ENCODE data around the gene TRIM27. TPM values are rescaled to one million over a fixed set of nuclear protein-coding genes. Genes with fewer than 3 reads are reported as not detected.

The TRIM27 gene
- total and polyA plus RNA-seq, 10 of the 15 experiments (the other 5 are each of a cell fraction or from before 2014, with no cell fraction given): 18.5 to 74.7 (median 58.0) TPM

- TF ChIP-seq MAX (IDR thresholded peaks at IDR 0.05; ENCODE audit: low read depth, low read length) (peak; percentile 73; the same call in 1 of the 2 replicates), MYC (IDR thresholded peaks at IDR 0.05; ENCODE audit: insufficient read depth, insufficient read length, insufficient replicate concordance, low read length, severe bottlenecking) (no peak), E2F4 (IDR thresholded peaks at IDR 0.05; ENCODE audit: low read depth, low read length) (0 out of 2 replicates have a peak, but pooled peaks have one; percentile 16), ZNF622 (IDR thresholded peaks at IDR 0.05) (no peak), CBFB (IDR thresholded peaks at IDR 0.05; ENCODE audit: low read depth) (peak; percentile 68), HDAC2 (IDR thresholded peaks at IDR 0.05) (no peak), EZH2 (IDR thresholded peaks at IDR 0.05; ENCODE audit: borderline replicate concordance, control insufficient read depth, low read depth, low read length) (no peak), ESRRA (IDR thresholded peaks at IDR 0.05; ENCODE audit: low read length) (peak; percentile 43; the same call in 1 of the 2 replicates), RBBP5 (conservative IDR thresholded peaks at IDR 0.05) (0 out of 2 replicates have a peak, but pooled peaks have one; percentile 82), RELA (IDR thresholded peaks at IDR 0.05; ENCODE audit: borderline replicate concordance, partially characterized antibody) (peak; percentile 64), TARDBP (IDR thresholded peaks at IDR 0.05; ENCODE audit: borderline replicate concordance) (peak; percentile 96), CHD4 (IDR thresholded peaks at IDR 0.05) (no peak), NR2F1 (conservative IDR thresholded peaks at IDR 0.05) (peak; percentile 25; the same call in 1 of the 2 replicates), FOXK2 (IDR thresholded peaks at IDR 0.05) (peak; percentile 13; the same call in 1 of the 2 replicates), NBN (IDR thresholded peaks at IDR 0.05) (peak; percentile 39; the same call in 1 of the 2 replicates)
- TF ChIP-seq, protein P1, sequence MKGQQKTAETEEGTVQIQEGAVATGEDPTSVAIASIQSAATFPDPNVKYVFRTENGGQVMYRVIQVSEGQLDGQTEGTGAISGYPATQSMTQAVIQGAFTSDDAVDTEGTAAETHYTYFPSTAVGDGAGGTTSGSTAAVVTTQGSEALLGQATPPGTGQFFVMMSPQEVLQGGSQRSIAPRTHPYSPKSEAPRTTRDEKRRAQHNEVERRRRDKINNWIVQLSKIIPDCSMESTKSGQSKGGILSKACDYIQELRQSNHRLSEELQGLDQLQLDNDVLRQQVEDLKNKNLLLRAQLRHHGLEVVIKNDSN (IDR thresholded peaks at IDR 0.05; ENCODE audit: borderline replicate concordance, extremely low read length, insufficient read depth, low read depth, low read length): no peak
- TF ChIP-seq, protein P2, sequence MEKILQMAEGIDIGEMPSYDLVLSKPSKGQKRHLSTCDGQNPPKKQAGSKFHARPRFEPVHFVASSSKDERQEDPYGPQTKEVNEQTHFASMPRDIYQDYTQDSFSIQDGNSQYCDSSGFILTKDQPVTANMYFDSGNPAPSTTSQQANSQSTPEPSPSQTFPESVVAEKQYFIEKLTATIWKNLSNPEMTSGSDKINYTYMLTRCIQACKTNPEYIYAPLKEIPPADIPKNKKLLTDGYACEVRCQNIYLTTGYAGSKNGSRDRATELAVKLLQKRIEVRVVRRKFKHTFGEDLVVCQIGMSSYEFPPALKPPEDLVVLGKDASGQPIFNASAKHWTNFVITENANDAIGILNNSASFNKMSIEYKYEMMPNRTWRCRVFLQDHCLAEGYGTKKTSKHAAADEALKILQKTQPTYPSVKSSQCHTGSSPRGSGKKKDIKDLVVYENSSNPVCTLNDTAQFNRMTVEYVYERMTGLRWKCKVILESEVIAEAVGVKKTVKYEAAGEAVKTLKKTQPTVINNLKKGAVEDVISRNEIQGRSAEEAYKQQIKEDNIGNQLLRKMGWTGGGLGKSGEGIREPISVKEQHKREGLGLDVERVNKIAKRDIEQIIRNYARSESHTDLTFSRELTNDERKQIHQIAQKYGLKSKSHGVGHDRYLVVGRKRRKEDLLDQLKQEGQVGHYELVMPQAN (conservative IDR thresholded peaks at IDR 0.05): 0 out of 2 replicates have a peak, but pooled peaks have one; percentile 51
- TF ChIP-seq, protein P3, sequence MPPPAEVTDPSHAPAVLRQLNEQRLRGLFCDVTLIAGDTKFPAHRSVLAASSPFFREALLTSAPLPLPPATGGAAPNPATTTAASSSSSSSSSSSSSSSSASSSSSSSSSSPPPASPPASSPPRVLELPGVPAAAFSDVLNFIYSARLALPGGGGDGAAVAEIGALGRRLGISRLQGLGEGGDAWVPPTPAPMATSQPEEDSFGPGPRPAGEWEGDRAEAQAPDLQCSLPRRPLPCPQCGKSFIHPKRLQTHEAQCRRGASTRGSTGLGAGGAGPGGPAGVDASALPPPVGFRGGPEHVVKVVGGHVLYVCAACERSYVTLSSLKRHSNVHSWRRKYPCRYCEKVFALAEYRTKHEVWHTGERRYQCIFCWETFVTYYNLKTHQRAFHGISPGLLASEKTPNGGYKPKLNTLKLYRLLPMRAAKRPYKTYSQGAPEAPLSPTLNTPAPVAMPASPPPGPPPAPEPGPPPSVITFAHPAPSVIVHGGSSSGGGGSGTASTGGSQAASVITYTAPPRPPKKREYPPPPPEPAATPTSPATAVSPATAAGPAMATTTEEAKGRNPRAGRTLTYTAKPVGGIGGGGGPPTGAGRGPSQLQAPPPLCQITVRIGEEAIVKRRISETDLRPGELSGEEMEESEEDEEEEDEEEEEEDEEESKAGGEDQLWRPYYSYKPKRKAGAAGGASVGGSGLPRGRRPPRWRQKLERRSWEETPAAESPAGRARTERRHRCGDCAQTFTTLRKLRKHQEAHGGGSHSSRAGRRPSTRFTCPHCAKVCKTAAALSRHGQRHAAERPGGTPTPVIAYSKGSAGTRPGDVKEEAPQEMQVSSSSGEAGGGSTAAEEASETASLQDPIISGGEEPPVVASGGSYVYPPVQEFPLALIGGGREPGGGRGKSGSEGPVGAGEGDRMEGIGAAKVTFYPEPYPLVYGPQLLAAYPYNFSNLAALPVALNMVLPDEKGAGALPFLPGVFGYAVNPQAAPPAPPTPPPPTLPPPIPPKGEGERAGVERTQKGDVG (CRISPR knock-in tag; IDR thresholded peaks at IDR 0.05): no peak
- TF ChIP-seq, protein P4, sequence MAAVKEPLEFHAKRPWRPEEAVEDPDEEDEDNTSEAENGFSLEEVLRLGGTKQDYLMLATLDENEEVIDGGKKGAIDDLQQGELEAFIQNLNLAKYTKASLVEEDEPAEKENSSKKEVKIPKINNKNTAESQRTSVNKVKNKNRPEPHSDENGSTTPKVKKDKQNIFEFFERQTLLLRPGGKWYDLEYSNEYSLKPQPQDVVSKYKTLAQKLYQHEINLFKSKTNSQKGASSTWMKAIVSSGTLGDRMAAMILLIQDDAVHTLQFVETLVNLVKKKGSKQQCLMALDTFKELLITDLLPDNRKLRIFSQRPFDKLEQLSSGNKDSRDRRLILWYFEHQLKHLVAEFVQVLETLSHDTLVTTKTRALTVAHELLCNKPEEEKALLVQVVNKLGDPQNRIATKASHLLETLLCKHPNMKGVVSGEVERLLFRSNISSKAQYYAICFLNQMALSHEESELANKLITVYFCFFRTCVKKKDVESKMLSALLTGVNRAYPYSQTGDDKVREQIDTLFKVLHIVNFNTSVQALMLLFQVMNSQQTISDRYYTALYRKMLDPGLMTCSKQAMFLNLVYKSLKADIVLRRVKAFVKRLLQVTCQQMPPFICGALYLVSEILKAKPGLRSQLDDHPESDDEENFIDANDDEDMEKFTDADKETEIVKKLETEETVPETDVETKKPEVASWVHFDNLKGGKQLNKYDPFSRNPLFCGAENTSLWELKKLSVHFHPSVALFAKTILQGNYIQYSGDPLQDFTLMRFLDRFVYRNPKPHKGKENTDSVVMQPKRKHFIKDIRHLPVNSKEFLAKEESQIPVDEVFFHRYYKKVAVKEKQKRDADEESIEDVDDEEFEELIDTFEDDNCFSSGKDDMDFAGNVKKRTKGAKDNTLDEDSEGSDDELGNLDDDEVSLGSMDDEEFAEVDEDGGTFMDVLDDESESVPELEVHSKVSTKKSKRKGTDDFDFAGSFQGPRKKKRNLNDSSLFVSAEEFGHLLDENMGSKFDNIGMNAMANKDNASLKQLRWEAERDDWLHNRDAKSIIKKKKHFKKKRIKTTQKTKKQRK (IDR thresholded peaks at IDR 0.05; ENCODE audit: low read depth, low read length): no peak
These were observed 60.0 kb downstream of the TRIM27 start (continued) for GRCh38 chr6:28863604-28864325.
